Measurements from ENCODE around the gene BLTP3A.
"Not testable (repeated sequence)": the region's sequence is repeated elsewhere in the genome, so short reads cannot be mapped to it uniquely, and the experiment has no call there.

The BLTP3A gene

GRCh38 chr6:34791701-34792604, at the start of gene BLTP3A:
BLTP3A (plus strand) TSS chr6:34792083; CDS start chr6:34792251, 168 bp downstream.
- DNase-seq, result peak; percentile 69

GRCh38 chr6:34742094-34742493, 49.8 kb upstream of the BLTP3A start:
- DNase-seq, result no peak

- no peak for DNase-seq
Observed at GRCh38 chr6:34743625-34744293, 48.1 kb upstream of the BLTP3A start.

- not testable (repeated sequence) for DNase-seq
Observed at GRCh38 chr6:34744294-34744647, 47.6 kb upstream of the BLTP3A start.

GRCh38 chr6:34745277-34746103, 46.4 kb upstream of the BLTP3A start:
- no peak for DNase-seq

- DNase-seq, result no peak
Observed at GRCh38 chr6:34746104-34746846, 45.6 kb upstream of the BLTP3A start.

- no peak for DNase-seq
Observed at GRCh38 chr6:34748757-34749156, 43.1 kb upstream of the BLTP3A start.

- DNase-seq, result peak; percentile 14
Observed at GRCh38 chr6:34756513-34756856, 35.4 kb upstream of the BLTP3A start.

- no peak for DNase-seq
Observed at GRCh38 chr6:34757687-34758274, 34.1 kb upstream of the BLTP3A start.

- DNase-seq, result no peak
Observed at GRCh38 chr6:34760108-34760507, 31.8 kb upstream of the BLTP3A start.

GRCh38 chr6:34761681-34762080, 30.2 kb upstream of the BLTP3A start:
- not testable (repeated sequence) for DNase-seq

GRCh38 chr6:34768148-34768547, 23.7 kb upstream of the BLTP3A start:
- no peak for DNase-seq

GRCh38 chr6:34771727-34772126, 20.2 kb upstream of the BLTP3A start:
- no peak for DNase-seq

GRCh38 chr6:34772940-34773339, 18.9 kb upstream of the BLTP3A start:
- no peak for DNase-seq

GRCh38 chr6:34773916-34774315, 18.0 kb upstream of the BLTP3A start:
- DNase-seq, result no peak

- DNase-seq, result no peak
Observed at GRCh38 chr6:34774967-34775366, 16.9 kb upstream of the BLTP3A start.

GRCh38 chr6:34785375-34785774, 6.5 kb upstream of the BLTP3A start:
- DNase-seq, result not testable (repeated sequence)

GRCh38 chr6:34787152-34787551, 4.7 kb upstream of the BLTP3A start:
- not testable (repeated sequence) for DNase-seq

- no peak for DNase-seq
Observed at GRCh38 chr6:34788111-34788510, 3.8 kb upstream of the BLTP3A start.

- peak; percentile 63 for DNase-seq
Observed at GRCh38 chr6:34791164-34791700, 651 bp upstream of the BLTP3A start.

GRCh38 chr6:34792605-34793500, 970 bp downstream of the BLTP3A start:
- peak; percentile 63 for DNase-seq

Data from GF-D8 (cell line).